Heart left ventricle (tissue), 13 donors: ENCODE measurements around the gene KCNMA1.

Source experiments
- CTCF ChIP-seq, 12 donors: fragments of 200-600 bp; sonication (generic) in 4 of 12; IDR thresholded peaks; one replicate each; pipeline versions ENCODE4 v1.5.0 to v1.8.0; 2018 to 2022; ENCODE audit warnings: antibody characterized with exemption in 12 of 12, mild to moderate bottlenecking in 5 of 12
- POLR2A ChIP-seq, 2 donors: fragments of 450-650 bp; IDR thresholded peaks; one replicate each; pipeline ENCODE4 v1.6.1; 2017; ENCODE audit warnings: antibody characterized with exemption in 2 of 2, mild to moderate bottlenecking in 2 of 2, moderate library complexity in 2 of 2
- donor health status: ischemic (EF 13 %, LVEDD 7.1; RV severe dilation, severe dysfunction).
- donor health status: DM: no; HTN: yes; CAD: no.
- donor health status: DM: no; HTN: no; CAD: no.
- donor health status: ischemic (EF 25% LVEDD 6.9; RV normal size, moderate dysfunction).
- donor health status: ischemic (EF 25% LVEDD 5.7; RV mildly dilated, moderate dysfunction).
- donor health status: ischemic (EF 35%, LVEDD 5.7; RV mildly dilated, moderate dysfunction).
- donor health status: nonischemic (EF 11% LVEDD 7.7; RV severe dilation, severe dysfunction).
- donor health status: DM: yes; HTN: yes; CAD: no.
- donor health status: PGD.
- donor health status: ischemic (EF 29% LVEDD 5.4; RV normal size, mild dysfunction).
- donor health status: nonischemic (EF 23%, LVEDD 6.1; RV moderate dilation, normal function).

GRCh38 chr10:77358656-77359055, 279.0 kb downstream of the KCNMA1 start:
- no peak for TF ChIP-seq POLR2A (IDR thresholded peaks at IDR 0.05)
- no peak for TF ChIP-seq CTCF (IDR thresholded peaks at IDR 0.05)
